NB4 (cell line): ENCODE data around the gene IL22RA2.

Experiments
- TF ChIP-seq, protein P1 (sequence below): IDR thresholded peaks from one replicate; pipeline ENCODE4 v1.5.1; 2012; ENCODE audit warnings: low read depth, low read length
- TF ChIP-seq, protein P2 (sequence below): IDR thresholded peaks from 2 replicates; pipeline ENCODE4 v1.6.1; 2011; ENCODE audit warnings: low read depth, low read length

DNA sequence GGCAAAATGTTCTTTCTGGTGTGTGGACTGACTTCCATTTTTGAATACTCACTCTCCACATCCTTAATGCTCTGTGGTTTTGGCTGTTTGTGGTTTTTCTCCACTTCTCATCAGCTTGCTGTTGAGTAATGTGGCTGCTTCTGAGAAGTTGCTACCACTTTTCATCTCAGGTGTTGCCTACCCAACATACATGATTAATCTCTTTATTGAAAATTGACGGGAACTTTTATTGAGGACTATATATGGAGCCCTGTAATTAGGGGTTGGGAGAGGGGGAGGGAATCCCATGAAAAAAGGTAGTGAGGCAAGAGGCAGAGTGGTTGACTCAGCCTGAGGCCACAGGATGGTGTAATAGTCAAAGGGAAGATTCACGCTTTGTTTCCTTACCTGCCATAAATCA, 17.6 kb downstream of the IL22RA2 start:
- TF ChIP-seq, protein P1, sequence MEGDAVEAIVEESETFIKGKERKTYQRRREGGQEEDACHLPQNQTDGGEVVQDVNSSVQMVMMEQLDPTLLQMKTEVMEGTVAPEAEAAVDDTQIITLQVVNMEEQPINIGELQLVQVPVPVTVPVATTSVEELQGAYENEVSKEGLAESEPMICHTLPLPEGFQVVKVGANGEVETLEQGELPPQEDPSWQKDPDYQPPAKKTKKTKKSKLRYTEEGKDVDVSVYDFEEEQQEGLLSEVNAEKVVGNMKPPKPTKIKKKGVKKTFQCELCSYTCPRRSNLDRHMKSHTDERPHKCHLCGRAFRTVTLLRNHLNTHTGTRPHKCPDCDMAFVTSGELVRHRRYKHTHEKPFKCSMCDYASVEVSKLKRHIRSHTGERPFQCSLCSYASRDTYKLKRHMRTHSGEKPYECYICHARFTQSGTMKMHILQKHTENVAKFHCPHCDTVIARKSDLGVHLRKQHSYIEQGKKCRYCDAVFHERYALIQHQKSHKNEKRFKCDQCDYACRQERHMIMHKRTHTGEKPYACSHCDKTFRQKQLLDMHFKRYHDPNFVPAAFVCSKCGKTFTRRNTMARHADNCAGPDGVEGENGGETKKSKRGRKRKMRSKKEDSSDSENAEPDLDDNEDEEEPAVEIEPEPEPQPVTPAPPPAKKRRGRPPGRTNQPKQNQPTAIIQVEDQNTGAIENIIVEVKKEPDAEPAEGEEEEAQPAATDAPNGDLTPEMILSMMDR = no peak
- TF ChIP-seq, protein P2, sequence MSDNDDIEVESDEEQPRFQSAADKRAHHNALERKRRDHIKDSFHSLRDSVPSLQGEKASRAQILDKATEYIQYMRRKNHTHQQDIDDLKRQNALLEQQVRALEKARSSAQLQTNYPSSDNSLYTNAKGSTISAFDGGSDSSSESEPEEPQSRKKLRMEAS = 0 out of 2 replicates have a peak, but pooled peaks have one; percentile 8
